ENCODE results near the gene TDRKH. TPM values are rescaled to one million over a fixed set of nuclear protein-coding genes. Genes with fewer than 3 reads are reported as not detected.

Gene TDRKH
- total RNA-seq, 2 experiments from 2014 or later: 10.2 to 21.1 TPM

GRCh38 chr1:151777317-151777716 lies 13.0 kb downstream of the TDRKH start:
- H3K9me2 ChIP-seq (ENCODE audit: insufficient read depth, low read length): no peaks in the 10 kb centered on the region
- H3K4me3 ChIP-seq (ENCODE audit: low read depth, low read length, poor library complexity, severe bottlenecking): no peak overlapping the region
- no peak overlapping the region for H2AFZ ChIP-seq (ENCODE audit: low read length)
- no peaks in the 10 kb centered on the region for H4K20me1 ChIP-seq (ENCODE audit: insufficient read depth, low read length)
- ChIA-PET CTCF (ENCODE audit: unreplicated experiment) (no interaction called here), POLR2A (interaction anchor here (0.6 kb wide), 1 partner anchor 32 kb away, joined by 4 read pairs; no protein-coding TSS in a partner anchor)
- DNase-seq (ENCODE audit: low spot score): no peak
- intact Hi-C loops (cut with micrococcal nuclease; ENCODE audit: unreplicated experiment): no loop called here
- H3K4me1 ChIP-seq (ENCODE audit: insufficient read depth, low read length, poor library complexity, severe bottlenecking): peaks cover 11% of the 10 kb centered on the region
- TF ChIP-seq, protein P1, sequence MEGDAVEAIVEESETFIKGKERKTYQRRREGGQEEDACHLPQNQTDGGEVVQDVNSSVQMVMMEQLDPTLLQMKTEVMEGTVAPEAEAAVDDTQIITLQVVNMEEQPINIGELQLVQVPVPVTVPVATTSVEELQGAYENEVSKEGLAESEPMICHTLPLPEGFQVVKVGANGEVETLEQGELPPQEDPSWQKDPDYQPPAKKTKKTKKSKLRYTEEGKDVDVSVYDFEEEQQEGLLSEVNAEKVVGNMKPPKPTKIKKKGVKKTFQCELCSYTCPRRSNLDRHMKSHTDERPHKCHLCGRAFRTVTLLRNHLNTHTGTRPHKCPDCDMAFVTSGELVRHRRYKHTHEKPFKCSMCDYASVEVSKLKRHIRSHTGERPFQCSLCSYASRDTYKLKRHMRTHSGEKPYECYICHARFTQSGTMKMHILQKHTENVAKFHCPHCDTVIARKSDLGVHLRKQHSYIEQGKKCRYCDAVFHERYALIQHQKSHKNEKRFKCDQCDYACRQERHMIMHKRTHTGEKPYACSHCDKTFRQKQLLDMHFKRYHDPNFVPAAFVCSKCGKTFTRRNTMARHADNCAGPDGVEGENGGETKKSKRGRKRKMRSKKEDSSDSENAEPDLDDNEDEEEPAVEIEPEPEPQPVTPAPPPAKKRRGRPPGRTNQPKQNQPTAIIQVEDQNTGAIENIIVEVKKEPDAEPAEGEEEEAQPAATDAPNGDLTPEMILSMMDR (conservative IDR thresholded peaks at IDR 0.05; ENCODE audit: low read length): no peak
- TF ChIP-seq EZH2phosphoT487 (IDR thresholded peaks at IDR 0.05; ENCODE audit: borderline replicate concordance, low read depth, low read length): no peak
- peaks cover 19% of the 10 kb centered on the region; the same call in 1 of the 2 replicates for H3K36me3 ChIP-seq (ENCODE audit: insufficient read depth, low read length)
- no peaks in the 10 kb centered on the region for H3K9me3 ChIP-seq (ENCODE audit: low read length)
- H3K27ac ChIP-seq (ENCODE audit: low read depth, low read length, poor library complexity, severe bottlenecking): no peak overlapping the region
- no TSS peak for BruUV-seq (replicated peaks)
- H3K79me2 ChIP-seq (ENCODE audit: insufficient read depth, low read depth, low read length): no peaks in the 10 kb centered on the region
- H3K4me2 ChIP-seq (ENCODE audit: low read length): no peak overlapping the region

DNA sequence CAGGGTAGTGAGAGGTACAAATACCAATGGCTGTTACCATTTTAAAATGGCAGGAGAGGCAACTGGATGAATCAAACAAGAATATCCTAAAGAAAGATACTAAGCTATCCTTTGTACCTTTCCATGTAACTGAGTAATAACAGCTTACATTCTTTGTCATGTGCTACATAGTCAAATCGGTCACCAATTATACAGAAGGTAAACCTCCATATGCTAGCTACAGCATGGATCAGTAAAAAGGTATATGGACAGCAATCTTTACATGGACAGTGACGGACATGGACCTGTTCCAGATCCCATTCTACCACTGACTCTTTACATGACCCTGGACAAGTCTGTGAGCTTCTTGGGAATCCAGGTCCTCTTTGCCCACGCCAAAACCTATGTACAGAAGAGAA lies 13.6 kb downstream of the TDRKH start:
- H3K4me3 ChIP-seq (ENCODE audit: low read depth, low read length, poor library complexity, severe bottlenecking): no peak overlapping the region
- CTCF ChIA-PET (ENCODE audit: unreplicated experiment): no interaction called here
- no peaks in the 10 kb centered on the region for H4K20me1 ChIP-seq (ENCODE audit: insufficient read depth, low read length)
- DNase-seq (ENCODE audit: low spot score): no peak
- peaks cover 11% of the 10 kb centered on the region for H3K4me1 ChIP-seq (ENCODE audit: insufficient read depth, low read length, poor library complexity, severe bottlenecking)
- no peak overlapping the region for H3K27ac ChIP-seq (ENCODE audit: low read depth, low read length, poor library complexity, severe bottlenecking)
- no peaks in the 10 kb centered on the region for H3K9me3 ChIP-seq (ENCODE audit: low read length)
- POLR2A ChIA-PET: interaction anchor here (0.8 to 3.7 kb wide), 3 partner anchors 13 to 20 kb away, joined by 3 to 13 read pairs (median 3); partner anchors contain the start of gene MRPL9
- no peaks in the 10 kb centered on the region for H3K79me2 ChIP-seq (ENCODE audit: insufficient read depth, low read depth, low read length)
- H2AFZ ChIP-seq (ENCODE audit: low read length): no peak overlapping the region
- H3K9me2 ChIP-seq (ENCODE audit: insufficient read depth, low read length): no peaks in the 10 kb centered on the region
- no TSS peak for BruUV-seq (replicated peaks)
- TF ChIP-seq, protein P1 (conservative IDR thresholded peaks at IDR 0.05; ENCODE audit: low read length): no peak
- TF ChIP-seq EZH2phosphoT487 (IDR thresholded peaks at IDR 0.05; ENCODE audit: borderline replicate concordance, low read depth, low read length): no peak
- peaks cover 19% of the 10 kb centered on the region; the same call in 1 of the 2 replicates for H3K36me3 ChIP-seq (ENCODE audit: insufficient read depth, low read length)
- H3K4me2 ChIP-seq (ENCODE audit: low read length): no peak overlapping the region
- intact Hi-C loops (cut with micrococcal nuclease; ENCODE audit: unreplicated experiment): no loop called here

- intact Hi-C loops (cut with micrococcal nuclease; ENCODE audit: unreplicated experiment): no loop called here
- TF ChIP-seq, protein P1 (conservative IDR thresholded peaks at IDR 0.05; ENCODE audit: low read length): no peak
- TF ChIP-seq EZH2phosphoT487 (IDR thresholded peaks at IDR 0.05; ENCODE audit: borderline replicate concordance, low read depth, low read length): no peak
- Histone ChIP-seq H3K36me3 (ENCODE audit: insufficient read depth, low read length) (peaks cover 19% of the 10 kb centered on the region; the same call in 1 of the 2 replicates), H3K9me2 (ENCODE audit: insufficient read depth, low read length) (no peaks in the 10 kb centered on the region), H3K4me2 (ENCODE audit: low read length) (no peak overlapping the region), H3K27ac (ENCODE audit: low read depth, low read length, poor library complexity, severe bottlenecking) (no peak overlapping the region), H3K9me3 (ENCODE audit: low read length) (no peaks in the 10 kb centered on the region), H2AFZ (ENCODE audit: low read length) (no peak overlapping the region), H3K79me2 (ENCODE audit: insufficient read depth, low read depth, low read length) (no peaks in the 10 kb centered on the region), H4K20me1 (ENCODE audit: insufficient read depth, low read length) (no peaks in the 10 kb centered on the region), H3K4me1 (ENCODE audit: insufficient read depth, low read length, poor library complexity, severe bottlenecking) (peaks cover 11% of the 10 kb centered on the region), H3K4me3 (ENCODE audit: low read depth, low read length, poor library complexity, severe bottlenecking) (no peak overlapping the region)
- ChIA-PET POLR2A (interaction anchor here (0.6 to 3.7 kb wide), 5 partner anchors 13 to 563 kb away, joined by 3 to 13 read pairs (median 4); partner anchors contain the start of gene MRPL9), CTCF (ENCODE audit: unreplicated experiment) (no interaction called here)
- DNase-seq (ENCODE audit: low spot score): no peak
- BruUV-seq (replicated peaks): no TSS peak
Measured at GRCh38 chr1:151775894-151776664, 14.2 kb downstream of the TDRKH start.

Measured in OCI-LY7 (cell line).